Endometrium (tissue), 2 donors: ENCODE results near the gene OR56B4.
"Not testable (repeated sequence)": the region's sequence is repeated elsewhere in the genome, so short reads cannot be mapped to it uniquely, and the experiment has no call there.

Source experiments
- FAIRE-seq: peaks from 2 replicates; lab custom pipeline; 2012; peaks lifted over from hg19 to GRCh38; lab: Jason Lieb, UNC
- donor health status: control.
- donor health status: control.

Gene OR56B4

GRCh38 chr11:6107384-6107783, at the start of gene OR56B4:
TSS of gene OR56B4 (plus strand) at chr11:6107684. CDS start at chr11:6107779, 95 bp downstream.
- FAIRE-seq, result not testable (repeated sequence)

- FAIRE-seq, result no peak
Observed at GRCh38 chr11:6061475-6061874, 46.0 kb upstream of the OR56B4 start.

- no peak for FAIRE-seq
Observed at GRCh38 chr11:6062691-6063358, 44.7 kb upstream of the OR56B4 start.

GRCh38 chr11:6067502-6067901, 40.0 kb upstream of the OR56B4 start:
- FAIRE-seq, result no peak

GRCh38 chr11:6076443-6076842, 31.0 kb upstream of the OR56B4 start:
- not testable (repeated sequence) for FAIRE-seq

GRCh38 chr11:6077723-6078122, 29.8 kb upstream of the OR56B4 start:
- FAIRE-seq, result no peak

- no peak for FAIRE-seq
Observed at GRCh38 chr11:6079463-6079862, 28.0 kb upstream of the OR56B4 start.

- no peak for FAIRE-seq
Observed at GRCh38 chr11:6083129-6083528, 24.4 kb upstream of the OR56B4 start.

GRCh38 chr11:6084587-6084986, 22.9 kb upstream of the OR56B4 start:
- no peak for FAIRE-seq

GRCh38 chr11:6094186-6094585, 13.3 kb upstream of the OR56B4 start:
- FAIRE-seq, result no peak

- FAIRE-seq, result no peak
Observed at GRCh38 chr11:6095798-6096197, 11.7 kb upstream of the OR56B4 start.

GRCh38 chr11:6096417-6096816, 11.1 kb upstream of the OR56B4 start:
- FAIRE-seq, result no peak

- FAIRE-seq, result no peak
Observed at GRCh38 chr11:6099577-6099976, 7.9 kb upstream of the OR56B4 start.

GRCh38 chr11:6110011-6110410, 2.5 kb downstream of the OR56B4 start:
- no peak for FAIRE-seq

- no peak for FAIRE-seq
Observed at GRCh38 chr11:6111673-6112072, 4.2 kb downstream of the OR56B4 start.

- no peak for FAIRE-seq
Observed at GRCh38 chr11:6116638-6117037, 9.2 kb downstream of the OR56B4 start.

- FAIRE-seq, result no peak
Observed at GRCh38 chr11:6124245-6124644, 16.8 kb downstream of the OR56B4 start.

GRCh38 chr11:6127881-6128280, 20.4 kb downstream of the OR56B4 start:
- no peak for FAIRE-seq

- FAIRE-seq, result no peak
Observed at GRCh38 chr11:6129011-6129410, 21.5 kb downstream of the OR56B4 start.

- FAIRE-seq, result no peak
Observed at GRCh38 chr11:6129635-6130034, 22.2 kb downstream of the OR56B4 start.

GRCh38 chr11:6132431-6132830, 24.9 kb downstream of the OR56B4 start:
- no peak for FAIRE-seq

GRCh38 chr11:6135936-6136335, 28.5 kb downstream of the OR56B4 start:
- not testable (repeated sequence) for FAIRE-seq

GRCh38 chr11:6142936-6143335, 35.5 kb downstream of the OR56B4 start:
- no peak for FAIRE-seq

- not testable (repeated sequence) for FAIRE-seq
Observed at GRCh38 chr11:6143737-6144136, 36.3 kb downstream of the OR56B4 start.

GRCh38 chr11:6151117-6151516, 43.6 kb downstream of the OR56B4 start:
- FAIRE-seq, result no peak
